Astrocyte (in vitro differentiated cells and primary cell): Measurements from ENCODE around the gene RHEBL1. TPM values are rescaled to one million over a fixed set of nuclear protein-coding genes. Genes with fewer than 3 reads are reported as not detected.

Experiments used
- DNase-seq: peaks from one replicate; pipeline ENCODE4 v3.0.0-alpha.2; 2010; ENCODE audit warnings: low read depth
- FAIRE-seq: peaks from 2 replicates; lab custom pipeline; 2011; peaks lifted over from hg19 to GRCh38; lab: Jason Lieb, UNC
- H2AFZ ChIP-seq: 2 replicates; pipeline ENCODE4 v1.6.0; 2012; ENCODE audit warnings: low read depth, low read length, inconsistent platforms
- H3K27ac ChIP-seq: 2 replicates; pipeline ENCODE4 v1.5.1; 2011; ENCODE audit warnings: low read depth, low read length, inconsistent platforms
- H3K27me3 ChIP-seq: 2 replicates; pipeline ENCODE4 v1.6.0; 2011; ENCODE audit warnings: low read length, inconsistent platforms; ENCODE audit not compliant: insufficient read depth
- H3K36me3 ChIP-seq: 2 replicates; pipeline ENCODE4 v1.5.1; 2011; ENCODE audit warnings: low read length, inconsistent platforms; ENCODE audit not compliant: insufficient read depth
- H3K4me1 ChIP-seq: 2 replicates; pipeline ENCODE4 v1.5.1; 2011; ENCODE audit warnings: low read length, inconsistent platforms; ENCODE audit not compliant: insufficient read depth
- H3K4me2 ChIP-seq: 2 replicates; pipeline ENCODE4 v1.6.0; 2012; ENCODE audit warnings: low read length, inconsistent platforms
- H3K4me3 ChIP-seq: 2 replicates; pipeline ENCODE4 v1.5.1; 2011; ENCODE audit warnings: low read depth, mild to moderate bottlenecking, low read length, inconsistent platforms; ENCODE audit not compliant: insufficient read depth
- H3K79me2 ChIP-seq: 2 replicates; pipeline ENCODE4 v1.6.0; 2012; ENCODE audit warnings: mild to moderate bottlenecking, low read length, inconsistent platforms; ENCODE audit not compliant: insufficient read depth
- H3K9ac ChIP-seq: 2 replicates; pipeline ENCODE4 v1.6.0; 2012; ENCODE audit warnings: mild to moderate bottlenecking, low read length, inconsistent platforms
- H3K9me3 ChIP-seq: 2 replicates; pipeline ENCODE4 v1.5.1; 2012; ENCODE audit warnings: low read depth, mild to moderate bottlenecking, low read length, inconsistent platforms; ENCODE audit not compliant: insufficient read depth
- H4K20me1 ChIP-seq: 2 replicates; pipeline ENCODE4 v1.6.0; 2012; ENCODE audit warnings: low read length, inconsistent platforms; ENCODE audit not compliant: insufficient read depth
- H3K27ac Mint-ChIP-seq: one replicate; pipeline ENCODE4 v1.8.0; 2021; ENCODE audit warnings: mild to moderate bottlenecking, mixed read lengths; ENCODE audit not compliant: unreplicated experiment
- H3K27me3 Mint-ChIP-seq: one replicate; pipeline ENCODE4 v1.8.0; 2021; ENCODE audit warnings: low read depth, mixed read lengths; ENCODE audit not compliant: unreplicated experiment
- H3K36me3 Mint-ChIP-seq: one replicate; pipeline ENCODE4 v1.8.0; 2021; ENCODE audit warnings: low read depth, mixed read lengths; ENCODE audit not compliant: unreplicated experiment
- H3K4me1 Mint-ChIP-seq: one replicate; pipeline ENCODE4 v1.8.0; 2021; ENCODE audit warnings: low read depth, mixed read lengths; ENCODE audit not compliant: unreplicated experiment
- H3K4me3 Mint-ChIP-seq: one replicate; pipeline ENCODE4 v1.8.0; 2021; ENCODE audit warnings: mild to moderate bottlenecking, moderate library complexity, mixed read lengths; ENCODE audit not compliant: unreplicated experiment
- H3K9me3 Mint-ChIP-seq: one replicate; pipeline ENCODE4 v1.8.0; 2021; ENCODE audit warnings: mild to moderate bottlenecking, mixed read lengths; ENCODE audit not compliant: unreplicated experiment
- EZH2 ChIP-seq: IDR thresholded peaks from 2 replicates; pipeline ENCODE4 v1.6.1; 2012; ENCODE audit warnings: mild to moderate bottlenecking, low read length, inconsistent platforms; ENCODE audit not compliant: insufficient read depth
- total RNA-seq: library from RNA; stranded (reverse); gene quantifications from 2 replicates; pipeline ENCODE4 v1.2.1, GENCODE V29; 2021
- TF ChIP-seq, protein P1 (sequence below): IDR thresholded peaks from 2 replicates; pipeline ENCODE4 v1.5.1; 2011; ENCODE audit warnings: low read depth, mild to moderate bottlenecking, inconsistent platforms, low read length, moderate library complexity; ENCODE audit not compliant: insufficient read depth

The RHEBL1 gene
- total RNA-seq, 1 donor from 2014 or later: 1.3 TPM

DNA sequence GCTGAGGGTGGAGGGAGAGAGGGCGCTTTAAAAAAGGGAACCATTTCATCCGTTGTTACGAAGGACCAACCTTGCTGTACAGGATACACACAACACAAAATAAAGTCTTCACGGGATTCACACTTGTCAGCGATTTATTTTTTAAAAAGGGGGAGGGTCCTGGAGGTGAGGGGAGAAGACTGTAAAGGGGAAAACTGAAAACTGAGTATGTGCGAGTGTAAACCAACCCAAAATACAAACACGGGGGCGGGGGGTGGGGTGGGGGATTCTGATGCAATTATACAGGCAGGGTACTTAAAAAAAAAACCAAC lies 50.7 kb downstream of the RHEBL1 start:
- Histone ChIP-seq H3K4me3 (peak overlapping the region; percentile 98), H3K36me3 (peaks cover 21% of the 10 kb centered on the region), H3K27ac (peak overlapping the region; percentile 96), H3K9ac (peak overlapping the region; percentile 98), H3K4me1 (peaks cover 13% of the 10 kb centered on the region), H4K20me1 (peaks cover 13% of the 10 kb centered on the region), H3K9me3 (no peaks in the 10 kb centered on the region), H3K79me2 (peaks cover 32% of the 10 kb centered on the region), H3K4me2 (peak overlapping the region; percentile 91), H2AFZ (peak overlapping the region; percentile 68), H3K27me3 (no peaks in the 10 kb centered on the region)
- TF ChIP-seq EZH2: no peak
- TF ChIP-seq, protein P1, sequence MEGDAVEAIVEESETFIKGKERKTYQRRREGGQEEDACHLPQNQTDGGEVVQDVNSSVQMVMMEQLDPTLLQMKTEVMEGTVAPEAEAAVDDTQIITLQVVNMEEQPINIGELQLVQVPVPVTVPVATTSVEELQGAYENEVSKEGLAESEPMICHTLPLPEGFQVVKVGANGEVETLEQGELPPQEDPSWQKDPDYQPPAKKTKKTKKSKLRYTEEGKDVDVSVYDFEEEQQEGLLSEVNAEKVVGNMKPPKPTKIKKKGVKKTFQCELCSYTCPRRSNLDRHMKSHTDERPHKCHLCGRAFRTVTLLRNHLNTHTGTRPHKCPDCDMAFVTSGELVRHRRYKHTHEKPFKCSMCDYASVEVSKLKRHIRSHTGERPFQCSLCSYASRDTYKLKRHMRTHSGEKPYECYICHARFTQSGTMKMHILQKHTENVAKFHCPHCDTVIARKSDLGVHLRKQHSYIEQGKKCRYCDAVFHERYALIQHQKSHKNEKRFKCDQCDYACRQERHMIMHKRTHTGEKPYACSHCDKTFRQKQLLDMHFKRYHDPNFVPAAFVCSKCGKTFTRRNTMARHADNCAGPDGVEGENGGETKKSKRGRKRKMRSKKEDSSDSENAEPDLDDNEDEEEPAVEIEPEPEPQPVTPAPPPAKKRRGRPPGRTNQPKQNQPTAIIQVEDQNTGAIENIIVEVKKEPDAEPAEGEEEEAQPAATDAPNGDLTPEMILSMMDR: no peak
- Mint-ChIP-seq H3K27me3 (no peaks in the 10 kb centered on the region), H3K27ac (peak overlapping the region; percentile 95), H3K9me3 (no peaks in the 10 kb centered on the region), H3K4me1 (peaks cover 19% of the 10 kb centered on the region), H3K4me3 (peak overlapping the region; percentile 94), H3K36me3 (peaks cover 13% of the 10 kb centered on the region)
- no peak for DNase-seq
- no peak for FAIRE-seq

DNA sequence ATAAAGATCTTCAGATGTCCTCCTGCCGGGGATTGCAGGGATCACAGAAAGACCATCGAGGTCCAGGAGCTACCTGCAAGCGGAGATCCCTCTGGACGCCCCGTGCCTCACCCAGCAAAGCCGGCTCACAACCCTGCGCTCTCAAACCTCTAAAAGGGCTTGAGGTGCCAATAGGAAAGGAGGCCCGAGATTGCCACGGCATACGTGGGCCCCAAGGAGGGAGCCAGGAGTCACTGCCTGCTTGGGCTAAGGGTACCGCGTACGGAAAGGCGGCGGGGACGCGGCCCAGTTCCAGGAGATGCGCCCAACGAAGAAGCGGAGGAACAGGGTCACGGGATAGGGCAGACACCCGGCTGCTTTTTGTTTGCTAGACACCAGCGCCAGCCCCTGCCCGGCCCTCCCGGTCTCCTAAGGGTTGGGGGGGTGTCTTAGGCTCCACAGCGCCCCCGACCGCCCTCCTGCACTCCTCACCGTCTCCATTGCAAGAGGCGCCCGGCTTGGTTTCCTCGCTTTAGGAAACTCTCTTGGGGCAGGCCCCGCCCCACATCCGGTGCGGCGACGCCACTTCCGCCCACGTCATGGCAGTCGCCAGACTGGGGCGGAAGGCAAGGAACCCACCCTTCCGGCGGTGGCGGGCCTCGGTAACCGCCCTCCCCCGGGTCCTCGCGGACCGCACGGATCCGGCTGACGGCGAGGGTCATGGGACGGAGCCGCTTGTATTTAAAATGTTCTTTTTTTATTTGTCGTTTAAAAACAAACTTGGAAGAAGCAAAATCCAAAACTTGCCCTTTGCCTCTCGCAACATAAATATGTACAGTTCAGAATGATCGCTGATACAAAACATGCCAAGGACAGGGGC lies 51.3 kb downstream of the RHEBL1 start, which contains the start of gene PRKAG1:
TSS of gene PRKAG1 (minus strand) at position 516 of the 859 bp plus-strand sequence. CDS start at position 480, 36 bp downstream.
- peaks cover 32% of the 10 kb centered on the region for H3K79me2 ChIP-seq
- H3K36me3 Mint-ChIP-seq: peaks cover 11% of the 10 kb centered on the region
- peak within 1 kb of the TSS; percentile 96 for H3K27ac ChIP-seq
- H3K9ac ChIP-seq: peak within 1 kb of the TSS; percentile 98
- no peaks in the 10 kb centered on the region for H3K27me3 Mint-ChIP-seq
- H3K4me3 ChIP-seq: peak within 1 kb of the TSS; percentile 98
- H3K4me2 ChIP-seq: peak within 1 kb of the TSS; percentile 91
- H3K4me3 Mint-ChIP-seq: peak within 1 kb of the TSS; percentile 94
- peaks cover 14% of the 10 kb centered on the region for H4K20me1 ChIP-seq
- FAIRE-seq (no peak), DNase-seq (peak; percentile 91)
- TF ChIP-seq EZH2: no peak
- TF ChIP-seq, protein P1: peak; percentile 7
- H3K4me1 ChIP-seq: peaks cover 13% of the 10 kb centered on the region
- peak within 1 kb of the TSS; percentile 98 for H3K27ac Mint-ChIP-seq
- peaks cover 16% of the 10 kb centered on the region for H3K36me3 ChIP-seq
- peaks cover 19% of the 10 kb centered on the region for H3K4me1 Mint-ChIP-seq
- H3K9me3 Mint-ChIP-seq: no peaks in the 10 kb centered on the region
- no peaks in the 10 kb centered on the region for H3K9me3 ChIP-seq
- H2AFZ ChIP-seq: peak within 1 kb of the TSS; percentile 68
- H3K27me3 ChIP-seq: no peaks in the 10 kb centered on the region

DNA sequence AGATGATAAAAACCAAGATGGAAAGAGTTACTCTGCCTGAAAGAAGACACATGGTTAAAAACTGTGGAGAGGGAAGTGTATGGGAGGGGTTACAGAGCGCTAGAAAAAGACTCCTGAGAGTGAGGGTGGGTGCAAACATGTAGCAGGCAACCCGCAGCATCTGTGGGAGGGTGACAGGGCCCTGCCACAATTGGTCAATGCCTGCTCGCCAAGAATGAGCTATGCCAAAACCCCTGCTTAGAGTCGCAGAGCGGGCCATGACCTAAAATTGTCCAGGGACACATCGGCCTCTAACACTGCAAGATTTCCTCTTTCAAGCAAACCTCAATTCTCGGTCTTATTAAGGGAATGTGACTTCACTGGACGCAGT lies 51.9 kb downstream of the RHEBL1 start:
- Histone ChIP-seq H3K9ac (peak overlapping the region; percentile 98), H3K4me3 (peak overlapping the region; percentile 98), H2AFZ (peak overlapping the region; percentile 65), H3K9me3 (no peaks in the 10 kb centered on the region), H4K20me1 (peaks cover 19% of the 10 kb centered on the region), H3K27ac (peak overlapping the region; percentile 96), H3K79me2 (peaks cover 32% of the 10 kb centered on the region), H3K36me3 (peaks cover 12% of the 10 kb centered on the region), H3K4me1 (peaks cover 13% of the 10 kb centered on the region), H3K27me3 (no peaks in the 10 kb centered on the region), H3K4me2 (peak overlapping the region; percentile 91)
- Mint-ChIP-seq H3K4me1 (peaks cover 19% of the 10 kb centered on the region), H3K36me3 (peaks cover 7% of the 10 kb centered on the region), H3K9me3 (no peaks in the 10 kb centered on the region), H3K27me3 (no peaks in the 10 kb centered on the region), H3K4me3 (peak overlapping the region; percentile 94), H3K27ac (peak overlapping the region; percentile 98)
- TF ChIP-seq, protein P1: no peak
- no peak for TF ChIP-seq EZH2
- DNase-seq (peak; percentile 48), FAIRE-seq (no peak)
